ENCODE data around the gene SHLD2. TPM values are rescaled to one million over a fixed set of nuclear protein-coding genes. Genes with fewer than 3 reads are reported as not detected.

Gene SHLD2
- total RNA-seq = 10 to 100 TPM; 30.7 to 31.8 TPM

GRCh38 chr10:87094373-87095235 lies at the start of gene SHLD2, which contains the start of gene GLUD1:
Gene SHLD2, plus strand, starts transcription at chr10:87095206. Its CDS starts 56,149 bp downstream, at chr10:87151355.
Gene GLUD1, minus strand, starts transcription at chr10:87094843. Its CDS starts 74 bp downstream, at chr10:87094769.

DNA sequence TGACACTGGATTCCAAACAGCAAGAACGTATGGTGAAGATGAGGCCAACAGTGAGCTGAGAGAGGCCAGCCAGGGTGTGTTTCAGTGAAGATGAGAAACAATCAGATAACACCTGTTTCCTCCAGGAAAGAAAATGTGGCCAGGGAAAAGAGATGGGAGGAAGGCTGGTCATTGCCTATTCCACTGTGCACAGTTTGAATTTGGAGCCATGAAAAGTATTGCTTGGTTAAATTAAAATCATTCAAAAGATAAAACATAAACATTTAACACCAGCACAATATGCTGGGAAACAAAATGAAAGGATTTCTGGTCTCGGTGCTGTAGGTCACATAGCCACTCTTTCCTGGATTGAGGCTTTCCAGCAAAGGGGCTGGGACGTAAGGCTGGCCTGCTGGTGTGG lies 130.1 kb downstream of the SHLD2 start, which contains the start of gene NUTM2A:
Gene NUTM2A, plus strand, starts transcription at position 301 of the 400 bp plus-strand sequence. CDS start 383 bp downstream, outside the sequence.

Other genes starting within 250 kb of the SHLD2 start
- gene MMRN2, start 137.6 kb upstream of the SHLD2 start, total RNA-seq = not detected
- gene SNCG, start 136.6 kb upstream of the SHLD2 start, total RNA-seq = 1 to 10 TPM in 1 of 2 experiments, under 1 TPM in 1; 0.68 to 1.3 TPM
- gene ADIRF, start 126.7 kb upstream of the SHLD2 start, total RNA-seq = not detected
- gene FAM25A, start 74.9 kb upstream of the SHLD2 start, total RNA-seq = not detected
- gene GLUD1, start 363 bp upstream of the SHLD2 start, total RNA-seq = 10 to 100 TPM; 96.8 to 97.0 TPM
- under 1 TPM; 0.43 to 0.50 TPM for gene NUTM2A, start 130.2 kb downstream of the SHLD2 start, total RNA-seq

All from activated naive CD4-positive, alpha-beta T cell treated with anti-CD3 and anti-CD28 coated beads, Interleukin-2, amount 10 ng/mL, durations not matched to agents 5 hours and 36 hours (primary cell).